Left kidney (tissue), 2 donors: ENCODE data around the gene LRP5. TPM values are rescaled to one million over a fixed set of nuclear protein-coding genes. Genes with fewer than 3 reads are reported as not detected.
"Not testable (repeated sequence)": the region's sequence is repeated elsewhere in the genome, so short reads cannot be mapped to it uniquely, and the experiment has no call there.

Experiments used
- DNase-seq: peaks from one replicate; pipeline ENCODE4 v3.0.0-alpha.2; 2013
- polyA plus RNA-seq: library from polyadenylated mRNA; unstranded; fragments of 120-200 nt; gene quantifications from one replicate; pipeline ENCODE4 v1.2.1, GENCODE V29; 2013; ENCODE audit not compliant: insufficient read length

LRP5 gene
- polyA plus RNA-seq, 1 donor = 34.4 TPM

- DNase-seq = no peak
Measured at GRCh38 chr11:68416070-68416578, 103.7 kb downstream of the LRP5 start.

GRCh38 chr11:68418648-68419047, 106.3 kb downstream of the LRP5 start:
- no peak for DNase-seq

DNA sequence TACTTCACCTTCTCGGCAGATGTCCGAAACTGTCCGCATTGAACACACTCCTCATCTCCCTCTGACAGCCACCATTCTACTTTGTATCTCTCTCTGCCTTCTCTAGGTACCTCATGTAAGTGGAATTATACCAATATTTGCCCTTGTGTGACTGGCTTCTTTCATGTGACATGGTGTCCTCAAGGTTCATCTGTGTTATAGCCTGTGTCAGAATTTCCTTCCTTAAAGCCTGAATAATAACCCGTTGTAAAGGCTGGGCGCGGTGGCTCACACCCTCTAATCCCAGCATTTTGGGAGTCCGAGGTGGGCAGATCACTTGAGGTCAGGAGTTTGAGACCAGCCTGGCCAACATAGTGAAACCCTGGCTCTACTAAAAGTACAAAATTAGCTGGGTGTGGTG, 107.8 kb downstream of the LRP5 start:
- DNase-seq = no peak

GRCh38 chr11:68423481-68423880, 111.1 kb downstream of the LRP5 start:
- DNase-seq = no peak

- no peak for DNase-seq
Measured at GRCh38 chr11:68424101-68424632, 111.8 kb downstream of the LRP5 start.

GRCh38 chr11:68424981-68425865, 112.8 kb downstream of the LRP5 start:
- DNase-seq = no peak

DNA sequence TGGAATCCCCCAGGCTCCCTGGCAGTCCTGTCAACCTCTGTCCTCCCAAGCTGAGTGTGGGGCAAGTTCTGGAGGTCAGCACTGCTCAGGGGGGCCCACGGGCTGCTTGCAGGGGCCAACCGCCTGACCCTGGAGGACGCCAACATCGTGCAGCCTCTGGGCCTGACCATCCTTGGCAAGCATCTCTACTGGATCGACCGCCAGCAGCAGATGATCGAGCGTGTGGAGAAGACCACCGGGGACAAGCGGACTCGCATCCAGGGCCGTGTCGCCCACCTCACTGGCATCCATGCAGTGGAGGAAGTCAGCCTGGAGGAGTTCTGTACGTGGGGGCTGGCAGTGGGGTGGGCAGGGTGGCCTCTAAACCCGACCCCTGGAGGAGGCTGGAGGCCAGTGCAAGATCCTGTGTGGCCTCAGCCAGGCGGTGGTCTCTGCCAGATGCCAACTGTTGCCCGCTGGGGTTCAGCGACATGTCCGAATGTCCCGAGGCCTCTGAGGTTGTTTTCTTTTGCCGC, 113.5 kb downstream of the LRP5 start:
- no peak for DNase-seq

GRCh38 chr11:68429661-68430060, 117.3 kb downstream of the LRP5 start:
- no peak for DNase-seq

- no peak for DNase-seq
Measured at GRCh38 chr11:68430384-68430783, 118.0 kb downstream of the LRP5 start.

GRCh38 chr11:68430801-68431200, 118.4 kb downstream of the LRP5 start:
- DNase-seq = no peak

DNA sequence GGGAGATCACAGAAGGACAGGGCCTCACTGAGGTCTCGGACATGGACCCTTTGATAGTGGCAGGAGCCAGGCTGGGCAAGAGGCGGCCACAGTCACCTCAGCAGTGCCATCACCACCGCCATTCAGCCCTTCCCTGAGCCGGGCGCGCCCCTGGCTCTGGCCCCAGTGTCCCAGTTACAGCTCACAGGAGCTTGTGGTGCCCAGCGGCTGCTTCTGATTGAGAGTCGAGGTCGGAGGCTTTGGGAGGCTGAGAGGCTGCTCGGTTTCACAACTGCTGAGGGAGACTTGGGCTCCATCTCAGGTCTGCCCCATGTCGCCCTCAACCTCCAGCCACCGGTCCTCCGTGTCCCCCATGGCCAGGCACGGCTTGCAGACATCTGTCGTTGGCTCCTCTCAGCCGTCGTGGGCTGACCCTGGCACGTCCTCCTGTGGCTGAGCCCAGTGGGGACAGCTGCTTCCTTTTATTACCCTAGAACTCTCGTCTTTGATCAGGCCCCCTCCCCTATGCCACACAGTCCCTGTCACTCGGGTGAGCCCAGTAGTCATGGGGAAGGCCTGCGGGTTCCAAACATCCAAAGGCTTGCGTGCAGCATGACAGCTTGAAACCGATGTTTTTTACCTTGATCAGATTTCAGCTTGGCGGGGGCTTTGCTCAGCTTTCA, 119.7 kb downstream of the LRP5 start:
- DNase-seq = no peak

- no peak for DNase-seq
Measured at GRCh38 chr11:68432874-68433273, 120.5 kb downstream of the LRP5 start.

DNA sequence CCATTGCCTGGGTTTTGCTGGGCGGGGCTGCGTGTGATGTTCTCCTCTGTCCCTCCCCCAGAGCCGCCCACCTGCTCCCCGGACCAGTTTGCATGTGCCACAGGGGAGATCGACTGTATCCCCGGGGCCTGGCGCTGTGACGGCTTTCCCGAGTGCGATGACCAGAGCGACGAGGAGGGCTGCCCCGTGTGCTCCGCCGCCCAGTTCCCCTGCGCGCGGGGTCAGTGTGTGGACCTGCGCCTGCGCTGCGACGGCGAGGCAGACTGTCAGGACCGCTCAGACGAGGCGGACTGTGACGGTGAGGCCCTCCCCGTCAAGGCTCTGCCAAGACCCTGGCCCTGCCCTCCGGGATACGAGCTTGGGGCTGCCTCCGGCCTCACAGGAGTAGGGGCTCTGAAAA, 121.2 kb downstream of the LRP5 start:
- no peak for DNase-seq

DNA sequence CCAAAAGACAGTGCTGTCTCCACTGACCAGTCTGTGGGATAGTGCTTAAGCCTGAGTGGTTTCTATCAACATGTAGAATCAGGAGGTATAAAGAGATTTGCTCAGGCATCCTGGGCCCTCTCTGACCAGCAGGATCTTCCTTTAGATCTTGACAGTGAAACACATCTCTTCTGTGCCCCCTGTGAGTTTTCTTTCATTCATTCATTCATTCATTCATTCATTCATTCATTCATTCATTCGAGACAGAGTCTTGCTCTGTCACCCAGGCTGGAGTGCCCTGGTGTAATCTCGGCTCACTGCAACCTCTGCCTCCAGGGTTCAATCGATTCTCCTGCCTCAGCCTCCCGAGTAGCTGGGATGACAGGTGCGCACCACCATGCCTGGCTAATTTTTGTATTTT, 121.8 kb downstream of the LRP5 start:
- DNase-seq = not testable (repeated sequence)

DNA sequence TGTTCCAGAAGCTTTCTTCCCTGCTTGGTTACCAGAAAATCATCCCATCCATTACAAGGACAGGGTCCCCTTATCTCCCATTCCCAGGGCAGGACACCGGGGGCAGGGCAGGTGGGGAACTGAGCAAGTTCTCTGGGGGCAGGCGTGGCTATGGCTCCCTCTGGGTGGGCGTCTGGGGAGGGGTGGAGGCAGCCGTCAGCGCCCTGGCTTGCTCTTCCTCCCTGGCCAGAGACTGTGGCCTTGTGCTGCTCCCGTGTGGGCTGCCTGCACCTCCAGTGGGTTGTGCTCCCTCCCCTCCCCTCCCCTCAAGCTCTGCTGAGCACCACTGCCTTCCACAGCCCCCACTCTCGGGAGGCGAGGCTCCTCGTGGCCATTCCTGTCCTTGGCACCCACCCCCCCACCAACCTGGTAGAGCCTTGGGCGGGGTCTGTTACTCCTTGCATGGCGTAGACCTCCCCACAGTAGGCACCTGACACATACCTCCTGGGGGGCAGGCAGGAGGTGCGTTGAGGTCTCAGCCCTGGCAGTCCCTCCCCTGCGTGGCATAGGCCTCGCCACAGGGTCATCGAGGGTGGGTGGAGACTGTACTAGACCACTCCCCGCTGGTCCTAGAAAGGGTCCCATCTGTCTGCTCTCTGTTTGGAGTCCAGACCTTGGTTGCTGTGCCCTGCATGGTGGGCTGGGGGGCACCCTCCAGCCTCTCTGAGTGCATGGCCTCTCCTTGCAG, 123.9 kb downstream of the LRP5 start:
- no peak for DNase-seq

GRCh38 chr11:68436985-68437926, 124.9 kb downstream of the LRP5 start:
- DNase-seq = no peak

GRCh38 chr11:68437927-68438657, 125.7 kb downstream of the LRP5 start:
- no peak for DNase-seq

- no peak for DNase-seq
Measured at GRCh38 chr11:68438658-68439259, 126.4 kb downstream of the LRP5 start.

DNA sequence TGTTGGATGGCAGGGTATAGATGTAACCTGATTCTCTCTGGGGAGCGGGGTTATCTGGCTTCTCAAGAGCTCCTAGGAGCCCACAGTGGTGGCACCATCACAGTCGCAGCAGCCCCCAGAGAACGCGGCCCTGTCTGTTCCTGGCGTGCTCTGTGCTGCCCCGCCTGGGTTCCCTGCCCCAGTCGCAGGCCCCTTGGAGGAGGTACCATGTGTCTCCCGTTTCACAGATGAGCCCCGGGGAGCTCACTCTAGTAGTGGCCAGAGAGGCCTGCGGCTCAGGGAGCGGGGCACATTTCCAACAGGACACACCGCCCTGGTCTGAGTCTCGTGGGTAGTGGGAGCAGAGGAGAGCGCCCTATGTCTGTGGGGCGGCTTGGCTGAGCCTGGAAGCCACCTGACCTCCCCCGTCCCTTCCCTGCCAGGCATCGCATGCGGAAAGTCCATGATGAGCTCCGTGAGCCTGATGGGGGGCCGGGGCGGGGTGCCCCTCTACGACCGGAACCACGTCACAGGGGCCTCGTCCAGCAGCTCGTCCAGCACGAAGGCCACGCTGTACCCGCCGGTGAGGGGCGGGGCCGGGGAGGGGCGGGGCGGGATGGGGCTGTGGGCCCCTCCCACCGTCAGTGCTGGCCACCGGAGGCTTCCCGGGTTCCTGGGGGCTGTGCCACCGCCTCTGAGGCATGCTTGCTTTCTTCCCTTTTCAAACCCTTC, 127.1 kb downstream of the LRP5 start:
- DNase-seq = no peak
